Peyer's patch (tissue), 4 donors: Measurements from ENCODE around the gene COX7B2.

ENCODE experiments used
- POLR2A ChIP-seq, 2 donors: fragments of 450-650 bp; IDR thresholded peaks; one replicate each; pipeline ENCODE4 v1.5.1; 2017; ENCODE audit warnings: antibody characterized with exemption in 2 of 2, mild to moderate bottlenecking in 2 of 2, moderate library complexity in 2 of 2
- TF ChIP-seq, protein P1 (sequence below), 6 experiments: fragments of 450-650 bp in 4 of 6; fragments of 200-600 bp in 2 of 6; sonication (generic) in 1 of 6; IDR thresholded peaks; one replicate each; pipeline ENCODE4 v1.5.1; 2017 to 2019; ENCODE audit warnings: antibody characterized with exemption in 6 of 6, mild to moderate bottlenecking in 3 of 6, moderate library complexity in 1 of 6

DNA sequence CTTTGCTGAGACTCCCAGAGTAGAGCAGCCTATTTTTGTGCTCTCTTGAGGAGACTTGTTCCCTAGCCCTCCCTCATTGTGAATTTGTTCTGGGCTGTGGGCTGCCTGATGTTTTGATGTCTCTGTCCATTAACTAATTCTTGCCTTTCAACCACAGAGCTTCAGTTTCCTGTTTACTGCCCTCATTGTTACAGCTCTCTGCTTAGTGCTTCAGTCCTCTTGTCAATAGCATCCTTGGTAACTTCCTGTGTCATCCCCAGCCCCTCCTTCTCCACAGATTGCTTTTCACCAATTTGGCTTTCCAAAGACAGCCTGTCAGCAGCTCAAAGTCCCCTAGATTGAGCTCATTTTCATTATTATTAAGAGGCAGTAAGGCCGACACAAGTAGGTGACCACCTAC is 69.9 kb downstream of the COX7B2 start:
- TF ChIP-seq, protein P1, sequence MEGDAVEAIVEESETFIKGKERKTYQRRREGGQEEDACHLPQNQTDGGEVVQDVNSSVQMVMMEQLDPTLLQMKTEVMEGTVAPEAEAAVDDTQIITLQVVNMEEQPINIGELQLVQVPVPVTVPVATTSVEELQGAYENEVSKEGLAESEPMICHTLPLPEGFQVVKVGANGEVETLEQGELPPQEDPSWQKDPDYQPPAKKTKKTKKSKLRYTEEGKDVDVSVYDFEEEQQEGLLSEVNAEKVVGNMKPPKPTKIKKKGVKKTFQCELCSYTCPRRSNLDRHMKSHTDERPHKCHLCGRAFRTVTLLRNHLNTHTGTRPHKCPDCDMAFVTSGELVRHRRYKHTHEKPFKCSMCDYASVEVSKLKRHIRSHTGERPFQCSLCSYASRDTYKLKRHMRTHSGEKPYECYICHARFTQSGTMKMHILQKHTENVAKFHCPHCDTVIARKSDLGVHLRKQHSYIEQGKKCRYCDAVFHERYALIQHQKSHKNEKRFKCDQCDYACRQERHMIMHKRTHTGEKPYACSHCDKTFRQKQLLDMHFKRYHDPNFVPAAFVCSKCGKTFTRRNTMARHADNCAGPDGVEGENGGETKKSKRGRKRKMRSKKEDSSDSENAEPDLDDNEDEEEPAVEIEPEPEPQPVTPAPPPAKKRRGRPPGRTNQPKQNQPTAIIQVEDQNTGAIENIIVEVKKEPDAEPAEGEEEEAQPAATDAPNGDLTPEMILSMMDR (IDR thresholded peaks at IDR 0.05), result no peak
- no peak for TF ChIP-seq POLR2A (IDR thresholded peaks at IDR 0.05)
